Measurements from ENCODE around the gene LONRF3.
"Not testable (repeated sequence)": the region's sequence is repeated elsewhere in the genome, so short reads cannot be mapped to it uniquely, and the experiment has no call there.

LONRF3 gene

GRCh38 chrX:118988911-118989310 lies 14.5 kb downstream of the LONRF3 start:
- no peak for DNase-seq

DNA sequence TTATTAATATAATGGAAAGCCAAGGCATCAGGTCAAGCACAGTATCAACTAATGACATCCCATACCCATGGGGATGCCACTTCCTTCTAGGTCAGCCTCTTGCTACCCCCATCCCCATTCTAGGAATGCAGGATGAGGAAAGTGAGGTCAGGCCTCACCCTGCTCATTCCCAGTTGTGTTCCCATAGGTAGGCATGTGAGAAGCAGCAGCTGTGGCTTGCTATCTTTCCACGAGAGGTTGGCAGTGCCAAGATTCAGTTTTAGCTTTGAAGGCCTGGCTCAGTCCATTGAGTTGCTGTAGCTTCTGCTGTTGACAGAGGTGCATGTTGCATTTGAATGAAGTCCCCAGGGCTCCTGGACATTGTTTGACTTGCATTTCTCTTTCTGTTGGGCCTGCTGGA lies 15.5 kb downstream of the LONRF3 start:
- no peak for DNase-seq

- no peak for DNase-seq
These were observed 16.3 kb downstream of the LONRF3 start for GRCh38 chrX:118990512-118991227.

GRCh38 chrX:118992441-118993121 lies 18.2 kb downstream of the LONRF3 start:
- not testable (repeated sequence) for DNase-seq

GRCh38 chrX:119003462-119003861 lies 29.0 kb downstream of the LONRF3 start:
- DNase-seq, result no peak

DNA sequence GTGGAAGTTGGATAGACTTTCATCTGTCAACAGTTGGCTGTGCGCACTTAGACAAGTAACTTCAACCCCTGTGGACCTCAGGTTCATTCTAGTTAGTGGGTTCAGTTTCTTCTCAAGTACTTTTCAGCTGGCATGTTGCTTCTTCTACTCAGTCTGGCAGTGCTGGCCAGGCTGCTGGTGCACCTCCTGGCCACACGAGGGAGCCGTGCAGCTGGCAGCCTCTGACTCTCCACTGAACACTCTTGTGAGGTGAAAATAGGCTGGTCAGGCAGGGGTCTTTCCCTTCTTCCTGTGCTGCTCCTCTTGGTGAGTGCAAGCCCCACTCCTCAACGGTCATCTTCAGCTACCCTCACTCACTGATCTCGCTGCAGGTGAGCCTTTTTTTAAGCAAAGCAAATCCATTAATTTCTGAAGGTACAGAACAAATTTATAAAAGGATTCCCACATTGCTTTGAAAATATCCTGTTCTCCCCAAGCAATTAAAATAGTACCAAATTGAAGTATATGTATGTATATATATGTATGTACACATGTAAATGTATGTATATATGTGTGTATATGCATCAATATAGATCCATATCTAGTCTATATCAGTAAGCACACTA lies 30.6 kb downstream of the LONRF3 start:
- DNase-seq, result peak; percentile 42

DNA sequence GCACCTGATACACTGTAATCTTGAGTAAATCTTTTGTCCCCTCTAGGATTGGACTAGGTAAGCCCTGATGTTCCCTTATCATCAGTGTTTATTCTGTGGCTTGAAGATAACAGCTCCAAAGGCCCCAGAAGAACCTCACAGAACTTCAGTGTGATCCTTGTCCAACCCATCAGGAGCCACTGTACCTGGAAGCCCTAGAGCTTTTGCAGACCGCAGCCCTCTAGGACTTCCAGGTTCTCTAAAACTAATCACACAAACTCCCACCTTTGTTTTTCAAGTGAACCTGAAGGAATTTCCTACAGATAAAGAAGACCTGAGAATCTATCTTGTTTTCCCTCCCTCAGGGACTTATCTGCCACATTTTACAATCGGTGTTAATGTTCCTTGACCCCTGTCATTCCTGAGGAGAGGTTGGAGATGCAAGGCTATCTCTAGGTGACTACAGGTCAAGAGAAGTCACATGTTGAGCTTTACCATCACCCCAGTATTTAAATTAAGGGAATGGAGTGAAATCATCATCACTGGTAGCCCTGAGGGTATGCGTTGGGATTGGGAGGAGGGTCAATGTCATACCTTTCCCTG lies 32.9 kb downstream of the LONRF3 start:
- no peak for DNase-seq

DNA sequence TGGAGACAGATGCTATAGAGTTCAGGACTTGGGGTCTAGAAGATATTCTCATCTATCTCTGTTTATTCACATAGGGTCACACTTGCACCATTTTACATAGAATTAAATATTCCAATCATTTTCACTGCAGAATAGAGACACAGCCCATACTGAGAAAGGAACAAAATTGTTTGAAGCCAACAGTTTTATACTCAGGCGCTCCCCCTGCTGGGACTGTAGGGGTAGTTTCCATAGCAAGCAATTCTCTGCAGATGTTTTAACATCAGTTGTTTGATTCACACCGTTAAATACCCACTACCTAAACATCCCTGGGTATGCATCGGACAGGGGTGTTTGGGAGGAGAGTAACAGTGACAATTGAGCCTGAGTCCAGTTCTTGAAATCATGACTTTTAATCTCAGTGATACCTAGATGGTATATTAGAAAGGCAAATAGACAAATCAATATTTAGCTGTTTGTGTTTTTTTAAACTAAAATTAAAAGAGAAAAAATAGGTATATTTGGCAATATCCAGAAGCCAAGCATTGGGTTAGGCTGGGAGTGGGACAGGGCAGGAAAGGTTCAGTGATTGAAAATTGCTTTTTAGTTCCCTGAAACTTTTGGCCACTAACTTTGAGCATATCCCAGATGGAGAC lies 33.8 kb downstream of the LONRF3 start:
- DNase-seq, result peak; percentile 16

DNA sequence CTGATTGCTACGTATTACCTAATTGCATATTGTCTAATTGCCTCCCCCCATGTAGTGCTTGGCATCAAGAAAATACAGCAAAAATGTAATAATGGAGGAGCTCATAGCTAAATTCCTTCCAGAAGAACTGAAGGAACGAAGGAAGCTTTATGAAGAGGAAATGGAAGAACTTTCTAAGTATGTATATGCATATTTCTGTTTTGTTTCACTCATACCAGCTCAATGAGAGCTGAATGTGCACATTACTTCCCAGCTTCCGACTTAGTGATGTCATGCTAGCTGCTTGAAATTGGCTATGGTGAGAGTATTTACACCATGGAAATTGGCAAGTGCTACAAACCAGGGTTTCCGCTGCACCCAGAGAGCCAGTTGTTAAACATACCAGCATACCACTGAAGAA lies 34.7 kb downstream of the LONRF3 start:
- DNase-seq, result no peak

DNA sequence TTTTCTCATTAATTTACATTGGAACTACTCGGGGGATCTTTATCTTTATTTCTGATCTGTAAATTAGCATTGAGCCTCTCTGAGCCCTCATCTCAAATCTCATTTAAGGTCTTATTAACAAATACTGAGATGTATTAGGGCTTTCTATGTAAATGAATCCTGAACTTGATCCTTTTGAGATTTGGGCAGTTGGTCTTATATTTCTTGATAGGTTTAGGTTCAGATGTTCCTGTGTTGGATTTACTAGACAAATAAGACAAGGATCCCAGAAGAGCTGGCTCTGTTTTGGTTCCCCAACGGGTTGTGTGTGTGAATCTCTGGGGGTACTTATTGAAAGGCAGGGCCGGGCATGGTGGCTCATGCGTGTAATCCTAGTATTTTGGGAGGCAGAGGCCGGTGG lies 36.1 kb downstream of the LONRF3 start:
- DNase-seq, result no peak

DNA sequence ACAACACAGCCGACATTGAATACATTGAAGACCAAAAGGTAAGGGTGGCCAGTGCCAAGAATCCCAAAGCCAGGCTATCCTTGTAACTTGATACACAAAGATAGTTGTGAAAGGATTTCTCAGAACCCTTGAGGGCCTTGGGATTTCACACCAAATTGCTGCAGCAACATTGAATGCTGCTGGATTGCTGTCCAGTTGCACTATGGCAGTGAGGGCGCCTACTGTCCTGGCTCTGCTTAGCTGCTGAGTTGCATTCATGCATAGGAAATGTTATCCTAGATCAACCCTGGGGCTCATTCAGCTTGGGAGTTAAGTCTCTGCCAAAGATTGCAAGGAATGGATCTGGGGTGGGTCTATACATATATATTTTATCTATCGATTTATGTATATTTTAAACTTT lies 38.7 kb downstream of the LONRF3 start:
- DNase-seq, result no peak

DNA sequence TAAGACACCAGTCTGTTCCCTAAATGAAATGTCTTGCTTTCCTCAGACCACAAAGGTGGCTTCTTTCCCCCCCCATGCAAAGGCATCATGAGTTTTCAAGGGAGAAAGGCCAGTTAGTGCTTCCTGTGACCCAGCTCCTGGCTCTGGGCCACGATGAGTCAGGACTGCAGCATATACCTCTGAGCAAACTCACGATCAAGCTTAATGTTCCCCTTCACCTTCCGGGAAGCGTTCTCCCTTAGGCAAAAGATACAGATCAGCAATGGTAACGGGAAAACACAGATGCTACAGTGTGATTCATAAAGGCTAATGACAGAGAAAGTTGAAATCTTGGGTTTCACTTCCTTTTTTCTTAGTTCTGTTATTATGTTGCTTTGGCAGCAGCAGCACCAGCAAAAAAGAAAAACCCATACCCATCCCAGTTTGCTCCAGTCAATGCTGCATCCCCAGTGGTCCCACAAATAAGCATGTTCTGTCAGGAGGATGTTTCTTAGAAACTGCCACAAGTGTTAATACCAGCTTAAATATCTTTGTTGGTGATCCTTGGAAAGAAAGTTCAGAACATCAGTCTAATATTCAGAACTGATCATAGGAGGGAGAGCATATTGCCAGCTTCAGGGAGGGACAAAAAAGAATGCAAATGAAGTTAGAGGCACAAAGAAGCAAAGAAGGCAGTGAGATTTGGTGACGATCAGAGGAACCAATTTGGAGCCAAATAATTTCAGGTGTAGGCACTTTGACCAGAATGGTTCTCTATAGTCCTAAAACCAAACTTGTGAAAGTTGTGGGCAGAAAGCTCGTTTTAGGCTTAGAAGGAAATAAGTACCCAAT lies 41.2 kb downstream of the LONRF3 start:
- DNase-seq, result peak; percentile 76

GRCh38 chrX:119017077-119017476 lies 42.7 kb downstream of the LONRF3 start:
- no peak for DNase-seq

DNA sequence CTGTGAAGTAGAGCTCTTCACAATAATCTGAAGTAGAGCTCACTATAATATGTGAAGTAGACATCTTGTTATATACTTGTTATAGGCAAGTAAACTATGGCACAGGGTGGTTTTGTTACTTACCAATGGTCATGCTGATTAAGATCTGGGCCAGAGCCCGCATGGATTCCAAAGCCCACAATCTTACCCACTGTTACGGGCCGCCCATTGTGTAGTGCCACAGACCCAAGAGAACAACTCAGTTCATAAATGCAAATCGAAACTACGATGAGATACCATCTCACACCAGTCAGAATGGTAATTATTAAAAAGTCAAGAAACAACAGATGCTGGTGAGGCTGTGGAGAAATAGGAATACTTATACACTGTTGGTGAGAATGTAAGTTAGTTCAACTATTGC lies 51.5 kb downstream of the LONRF3 start:
- no peak for DNase-seq

- not testable (repeated sequence) for DNase-seq
These were observed 51.9 kb downstream of the LONRF3 start for GRCh38 chrX:119026344-119026743.

DNA sequence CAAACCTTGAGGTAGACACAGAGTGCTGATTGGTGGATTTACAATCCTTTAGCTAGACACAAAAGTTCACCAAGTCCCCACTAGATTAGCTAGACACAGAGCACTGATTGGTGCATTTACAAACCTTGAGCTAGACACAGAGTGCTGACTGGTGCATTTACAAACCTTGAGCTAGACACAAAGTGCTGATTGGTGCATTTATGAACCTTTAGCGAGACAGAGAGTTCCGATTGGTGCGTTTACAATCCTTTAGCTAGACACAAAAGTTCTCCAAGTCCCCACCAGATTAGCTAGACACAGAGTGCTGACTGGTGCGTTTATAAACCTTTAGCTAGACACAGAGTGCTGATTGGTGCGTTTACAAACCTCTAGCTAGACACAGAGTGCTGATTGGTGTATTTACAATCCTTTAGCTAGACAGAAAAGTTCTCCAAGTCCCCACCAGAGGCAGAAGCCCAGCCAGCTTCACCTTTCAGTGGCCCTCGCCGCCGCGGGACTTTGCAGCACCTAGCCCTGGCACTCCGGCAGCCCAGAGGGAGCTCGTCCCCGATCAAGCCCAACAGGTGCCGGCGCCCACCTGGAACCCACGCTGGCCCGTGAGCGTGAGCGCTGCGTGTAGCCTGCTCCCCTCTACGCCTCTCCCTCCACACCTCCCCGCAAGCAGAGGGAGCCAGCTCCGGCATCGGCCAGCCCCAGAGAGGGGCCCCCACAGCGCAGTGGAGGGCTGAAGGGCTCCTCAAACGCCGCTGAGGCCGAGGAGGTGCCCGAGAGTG lies 53.7 kb downstream of the LONRF3 start:
- DNase-seq, result not testable (repeated sequence)

DNA sequence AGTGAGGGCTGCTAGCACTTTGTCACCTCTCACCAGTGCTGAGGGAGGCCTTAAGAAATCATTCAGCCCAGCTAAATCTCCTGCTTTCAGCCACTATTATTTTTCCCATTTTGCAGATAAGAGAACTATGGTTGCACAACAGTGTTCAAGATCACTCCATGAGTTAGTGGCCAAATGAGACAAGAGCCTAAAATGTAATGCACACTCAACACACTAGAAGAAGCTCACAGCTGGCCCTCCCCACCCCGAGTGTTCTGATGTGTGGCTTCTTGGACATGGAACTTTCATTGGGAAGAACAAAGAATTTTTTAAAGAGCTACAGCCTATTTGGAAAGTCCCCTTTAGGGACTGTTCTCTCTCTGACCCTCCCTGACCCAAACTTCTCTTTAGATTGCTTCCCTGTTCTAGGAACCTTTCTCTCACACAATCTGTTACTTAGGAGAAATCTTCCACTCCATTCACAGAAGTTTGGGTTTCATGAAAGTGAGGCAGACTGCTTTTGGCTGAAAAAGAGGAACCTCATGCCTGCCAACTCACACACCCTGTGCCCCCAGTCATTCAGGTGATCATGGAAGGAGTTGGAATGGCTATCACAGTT lies 54.4 kb downstream of the LONRF3 start:
- DNase-seq, result no peak

DNA sequence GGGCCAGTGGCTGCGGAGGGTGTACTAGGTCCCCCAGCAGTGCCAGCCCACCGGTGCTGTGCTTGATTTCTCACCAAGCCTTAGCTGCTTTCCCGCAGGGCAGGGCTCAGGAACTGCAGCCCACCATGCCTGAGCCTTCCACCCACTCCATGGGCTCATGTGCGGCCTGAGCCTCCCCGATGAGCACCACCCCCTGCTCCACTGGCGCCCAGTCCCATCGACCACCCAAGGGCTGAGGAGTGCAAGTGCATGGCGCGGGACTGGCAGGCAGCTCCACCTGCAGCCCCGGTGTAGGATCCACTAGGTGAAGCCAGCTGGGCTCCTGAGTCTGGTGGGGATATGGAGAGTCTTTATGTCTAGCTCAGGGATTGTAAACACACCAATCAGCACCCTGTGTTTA lies 55.2 kb downstream of the LONRF3 start:
- DNase-seq, result not testable (repeated sequence)

GRCh38 chrX:119030990-119031389 lies 56.6 kb downstream of the LONRF3 start:
- DNase-seq, result no peak

GRCh38 chrX:119036107-119037029 lies 62.0 kb downstream of the LONRF3 start:
- DNase-seq, result no peak

Measured in CD4-positive, alpha-beta T cell treated with Interferon gamma for 1 hour (primary cell).